ENCODE data around the gene AACS.

DNA sequence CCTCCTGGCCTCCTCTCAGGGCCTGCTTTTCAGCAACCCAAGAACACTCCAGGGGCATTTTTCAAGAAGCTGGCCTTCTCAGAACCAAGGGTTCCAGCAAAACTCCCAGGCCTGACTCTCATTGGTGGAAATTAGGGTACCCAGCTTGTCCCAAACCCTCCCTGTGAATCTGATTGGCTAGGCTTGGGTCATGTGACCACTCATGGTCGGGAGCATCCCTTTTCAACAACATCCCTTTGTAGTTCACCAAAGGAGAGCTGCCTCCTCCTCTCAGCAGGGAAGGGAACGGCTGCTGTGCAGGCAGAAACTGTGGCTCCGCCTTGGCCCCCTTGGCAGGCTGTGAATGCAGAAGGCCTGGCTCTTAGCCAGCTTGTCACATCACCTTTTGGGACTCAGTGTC is 94.5 kb downstream of the AACS start:
- TF ChIP-seq TAF1 (IDR thresholded peaks at IDR 0.05; ENCODE audit: low read depth, low read length) (no peak), POU2F2 (IDR thresholded peaks at IDR 0.05; ENCODE audit: low read depth, low read length) (no peak), POLR2A (IDR thresholded peaks at IDR 0.05; ENCODE audit: low read depth, low read length) (no peak)

Data from GM12891 (cell line).